Measurements from ENCODE around the gene LHX6.

Gene LHX6

GRCh38 chr9:122192914-122193525, 35.7 kb downstream of the LHX6 start:
- Histone ChIP-seq H3K9ac (ENCODE audit: low read length) (no peak overlapping the region), H3K4me3 (ENCODE audit: low read length) (no peak overlapping the region), H3K4me1 (ENCODE audit: control insufficient read depth, insufficient read depth, low read length) (peaks cover 17% of the 10 kb centered on the region), H3K9me3 (ENCODE audit: control insufficient read depth, low read length) (no peaks in the 10 kb centered on the region), H3K27me3 (ENCODE audit: control insufficient read depth, insufficient read depth, low read length) (no peaks in the 10 kb centered on the region), H3K36me3 (ENCODE audit: control insufficient read depth, insufficient read depth, low read length) (no peaks in the 10 kb centered on the region)

GRCh38 chr9:122192261-122192875, 36.4 kb downstream of the LHX6 start:
- Histone ChIP-seq H3K4me1 (ENCODE audit: control insufficient read depth, insufficient read depth, low read length) (peaks cover 17% of the 10 kb centered on the region), H3K9ac (ENCODE audit: low read length) (no peak overlapping the region), H3K9me3 (ENCODE audit: control insufficient read depth, low read length) (no peaks in the 10 kb centered on the region), H3K36me3 (ENCODE audit: control insufficient read depth, insufficient read depth, low read length) (no peaks in the 10 kb centered on the region), H3K4me3 (ENCODE audit: low read length) (no peak overlapping the region), H3K27me3 (ENCODE audit: control insufficient read depth, insufficient read depth, low read length) (no peaks in the 10 kb centered on the region)

- no peaks in the 10 kb centered on the region for H3K36me3 ChIP-seq (ENCODE audit: control insufficient read depth, insufficient read depth, low read length)
- H3K9me3 ChIP-seq (ENCODE audit: control insufficient read depth, low read length): no peaks in the 10 kb centered on the region
- H3K4me1 ChIP-seq (ENCODE audit: control insufficient read depth, insufficient read depth, low read length): peaks cover 20% of the 10 kb centered on the region
- no peak overlapping the region for H3K9ac ChIP-seq (ENCODE audit: low read length)
- no peaks in the 10 kb centered on the region for H3K27me3 ChIP-seq (ENCODE audit: control insufficient read depth, insufficient read depth, low read length)
- H3K4me3 ChIP-seq (ENCODE audit: low read length): no peak overlapping the region
These were observed 37.2 kb downstream of the LHX6 start for GRCh38 chr9:122191584-122191983.

GRCh38 chr9:122190597-122191381, 38.0 kb downstream of the LHX6 start:
- Histone ChIP-seq H3K36me3 (ENCODE audit: control insufficient read depth, insufficient read depth, low read length) (no peaks in the 10 kb centered on the region), H3K9me3 (ENCODE audit: control insufficient read depth, low read length) (no peaks in the 10 kb centered on the region), H3K27me3 (ENCODE audit: control insufficient read depth, insufficient read depth, low read length) (no peaks in the 10 kb centered on the region), H3K4me1 (ENCODE audit: control insufficient read depth, insufficient read depth, low read length) (peaks cover 21% of the 10 kb centered on the region), H3K9ac (ENCODE audit: low read length) (no peak overlapping the region), H3K4me3 (ENCODE audit: low read length) (no peak overlapping the region)

GRCh38 chr9:122188369-122188768, 40.4 kb downstream of the LHX6 start:
- Histone ChIP-seq H3K9me3 (ENCODE audit: control insufficient read depth, low read length) (no peaks in the 10 kb centered on the region), H3K9ac (ENCODE audit: low read length) (no peak overlapping the region), H3K4me1 (ENCODE audit: control insufficient read depth, insufficient read depth, low read length) (peaks cover 21% of the 10 kb centered on the region), H3K36me3 (ENCODE audit: control insufficient read depth, insufficient read depth, low read length) (no peaks in the 10 kb centered on the region), H3K27me3 (ENCODE audit: control insufficient read depth, insufficient read depth, low read length) (no peaks in the 10 kb centered on the region), H3K4me3 (ENCODE audit: low read length) (no peak overlapping the region)

GRCh38 chr9:122186777-122187470, 41.8 kb downstream of the LHX6 start:
- Histone ChIP-seq H3K9ac (ENCODE audit: low read length) (no peak overlapping the region), H3K27me3 (ENCODE audit: control insufficient read depth, insufficient read depth, low read length) (peaks cover 1% of the 10 kb centered on the region), H3K9me3 (ENCODE audit: control insufficient read depth, low read length) (no peaks in the 10 kb centered on the region), H3K4me1 (ENCODE audit: control insufficient read depth, insufficient read depth, low read length) (peaks cover 10% of the 10 kb centered on the region), H3K36me3 (ENCODE audit: control insufficient read depth, insufficient read depth, low read length) (no peaks in the 10 kb centered on the region), H3K4me3 (ENCODE audit: low read length) (no peak overlapping the region)

- no peak overlapping the region for H3K9ac ChIP-seq (ENCODE audit: low read length)
- H3K4me1 ChIP-seq (ENCODE audit: control insufficient read depth, insufficient read depth, low read length): peaks cover 10% of the 10 kb centered on the region
- peaks cover 4% of the 10 kb centered on the region for H3K27me3 ChIP-seq (ENCODE audit: control insufficient read depth, insufficient read depth, low read length)
- H3K9me3 ChIP-seq (ENCODE audit: control insufficient read depth, low read length): no peaks in the 10 kb centered on the region
- H3K36me3 ChIP-seq (ENCODE audit: control insufficient read depth, insufficient read depth, low read length): no peaks in the 10 kb centered on the region
- no peak overlapping the region for H3K4me3 ChIP-seq (ENCODE audit: low read length)
These were observed 42.5 kb downstream of the LHX6 start for GRCh38 chr9:122186301-122186700.

GRCh38 chr9:122184551-122184950, 44.2 kb downstream of the LHX6 start:
- Histone ChIP-seq H3K27me3 (ENCODE audit: control insufficient read depth, insufficient read depth, low read length) (peaks cover 4% of the 10 kb centered on the region), H3K4me1 (ENCODE audit: control insufficient read depth, insufficient read depth, low read length) (peaks cover 4% of the 10 kb centered on the region), H3K9me3 (ENCODE audit: control insufficient read depth, low read length) (no peaks in the 10 kb centered on the region), H3K9ac (ENCODE audit: low read length) (no peak overlapping the region), H3K36me3 (ENCODE audit: control insufficient read depth, insufficient read depth, low read length) (no peaks in the 10 kb centered on the region), H3K4me3 (ENCODE audit: low read length) (no peak overlapping the region)

- H3K4me1 ChIP-seq (ENCODE audit: control insufficient read depth, insufficient read depth, low read length): peaks cover 4% of the 10 kb centered on the region
These were observed 45.3 kb downstream of the LHX6 start for GRCh38 chr9:122183501-122183900.

GRCh38 chr9:122180633-122181032, 48.1 kb downstream of the LHX6 start:
- Histone ChIP-seq H3K36me3 (ENCODE audit: control insufficient read depth, insufficient read depth, low read length) (no peaks in the 10 kb centered on the region), H3K4me1 (ENCODE audit: control insufficient read depth, insufficient read depth, low read length) (no peaks in the 10 kb centered on the region), H3K9ac (ENCODE audit: low read length) (no peak overlapping the region), H3K27me3 (ENCODE audit: control insufficient read depth, insufficient read depth, low read length) (peaks cover 4% of the 10 kb centered on the region), H3K9me3 (ENCODE audit: control insufficient read depth, low read length) (no peaks in the 10 kb centered on the region), H3K4me3 (ENCODE audit: low read length) (no peak overlapping the region)

More at GRCh38 chr9:122183501-122183900, 45.3 kb downstream of the LHX6 start:
- Histone ChIP-seq H3K36me3 (ENCODE audit: control insufficient read depth, insufficient read depth, low read length) (no peaks in the 10 kb centered on the region), H3K9me3 (ENCODE audit: control insufficient read depth, low read length) (no peaks in the 10 kb centered on the region), H3K4me3 (ENCODE audit: low read length) (no peak overlapping the region), H3K27me3 (ENCODE audit: control insufficient read depth, insufficient read depth, low read length) (peaks cover 4% of the 10 kb centered on the region), H3K9ac (ENCODE audit: low read length) (no peak overlapping the region)

GRCh38 chr9:122179690-122180074, 49.1 kb downstream of the LHX6 start:
- peaks cover 4% of the 10 kb centered on the region for H3K27me3 ChIP-seq (ENCODE audit: control insufficient read depth, insufficient read depth, low read length)
- no peak overlapping the region for H3K9ac ChIP-seq (ENCODE audit: low read length)

More at GRCh38 chr9:122179690-122180074, 49.1 kb downstream of the LHX6 start:
- H3K4me1 ChIP-seq (ENCODE audit: control insufficient read depth, insufficient read depth, low read length): no peaks in the 10 kb centered on the region
- H3K9me3 ChIP-seq (ENCODE audit: control insufficient read depth, low read length): no peaks in the 10 kb centered on the region
- no peaks in the 10 kb centered on the region for H3K36me3 ChIP-seq (ENCODE audit: control insufficient read depth, insufficient read depth, low read length)
- H3K4me3 ChIP-seq (ENCODE audit: low read length): no peak overlapping the region

Measured in mucosa of stomach (tissue), 1 donor.